ENCODE results near the gene NOXA1.

Gene NOXA1

GRCh38 chr9:137427454-137428310, 4.5 kb downstream of the NOXA1 start:
- DNase-seq: no peak

GRCh38 chr9:137428311-137428630, 5.1 kb downstream of the NOXA1 start:
- no peak for DNase-seq

GRCh38 chr9:137428841-137429545, 5.8 kb downstream of the NOXA1 start:
- DNase-seq: no peak

GRCh38 chr9:137429546-137429890, 6.3 kb downstream of the NOXA1 start:
- no peak for DNase-seq

GRCh38 chr9:137429974-137430722, 7.0 kb downstream of the NOXA1 start:
- DNase-seq: no peak

DNA sequence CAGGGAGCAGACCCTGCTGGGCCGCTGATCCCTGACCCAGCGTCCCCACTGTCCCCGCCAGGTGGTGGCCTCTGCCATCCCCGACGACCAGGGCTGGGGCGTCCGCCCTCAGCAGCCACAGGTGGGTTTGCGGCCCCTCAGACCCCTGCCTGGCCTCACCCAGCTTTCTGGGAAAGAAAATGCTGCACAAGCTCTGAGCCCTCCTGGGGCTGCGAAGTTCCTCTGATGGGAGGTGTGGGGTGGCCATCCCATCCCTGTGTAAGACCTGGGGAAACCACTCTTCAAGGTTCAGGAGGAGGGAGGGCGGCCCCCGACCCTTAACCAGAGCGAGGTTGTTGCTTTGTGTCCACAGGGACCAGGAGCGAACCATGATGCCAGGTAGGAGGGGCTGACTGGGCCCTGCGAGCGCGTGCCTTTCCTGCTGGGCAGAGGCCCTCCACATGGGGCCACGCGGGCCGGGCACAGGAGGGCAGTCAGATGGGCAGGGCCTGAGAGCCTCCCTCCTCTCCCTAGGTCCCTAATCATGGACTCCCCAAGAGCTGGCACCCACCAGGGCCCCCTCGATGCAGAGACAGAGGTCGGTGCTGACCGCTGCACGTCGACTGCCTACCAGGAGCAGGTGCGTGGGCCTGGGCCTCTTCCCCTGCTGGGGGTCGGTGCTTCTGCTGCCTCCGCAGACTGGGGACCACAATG, 7.7 kb downstream of the NOXA1 start:
- DNase-seq: no peak

DNA sequence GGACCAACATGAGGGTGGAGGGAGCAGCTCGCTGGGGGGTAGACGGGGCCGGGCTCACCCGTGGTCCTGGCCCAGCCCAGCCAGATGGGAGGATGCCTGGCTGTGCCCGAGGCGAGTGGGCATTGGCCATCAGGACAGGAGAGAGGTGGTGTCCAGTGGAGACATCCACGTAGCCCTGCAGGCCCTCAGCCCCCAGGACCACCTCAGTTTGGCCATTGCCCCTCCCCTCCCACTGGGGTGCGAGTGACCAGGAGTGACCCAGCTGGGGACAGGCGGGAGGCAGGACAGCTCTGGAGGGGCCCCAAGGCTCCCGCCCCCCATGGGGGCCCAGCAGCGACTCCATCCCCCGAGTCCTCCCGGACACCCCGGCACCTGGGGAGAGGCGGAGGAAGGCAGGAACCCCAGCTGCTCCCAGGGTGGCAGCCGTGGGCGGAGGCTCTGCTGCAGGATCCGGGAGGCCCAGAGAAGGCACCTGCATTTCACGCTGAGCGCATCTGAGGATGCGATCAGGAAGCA, 8.3 kb downstream of the NOXA1 start:
- no peak for DNase-seq

GRCh38 chr9:137432687-137433348, 9.6 kb downstream of the NOXA1 start:
- no peak for DNase-seq

- no peak for DNase-seq
Observed at GRCh38 chr9:137433349-137433915, 10.2 kb downstream of the NOXA1 start.

- no peak for DNase-seq
Observed at GRCh38 chr9:137433916-137434431, 10.8 kb downstream of the NOXA1 start.

GRCh38 chr9:137434498-137435380, 11.5 kb downstream of the NOXA1 start:
- DNase-seq: no peak

DNA sequence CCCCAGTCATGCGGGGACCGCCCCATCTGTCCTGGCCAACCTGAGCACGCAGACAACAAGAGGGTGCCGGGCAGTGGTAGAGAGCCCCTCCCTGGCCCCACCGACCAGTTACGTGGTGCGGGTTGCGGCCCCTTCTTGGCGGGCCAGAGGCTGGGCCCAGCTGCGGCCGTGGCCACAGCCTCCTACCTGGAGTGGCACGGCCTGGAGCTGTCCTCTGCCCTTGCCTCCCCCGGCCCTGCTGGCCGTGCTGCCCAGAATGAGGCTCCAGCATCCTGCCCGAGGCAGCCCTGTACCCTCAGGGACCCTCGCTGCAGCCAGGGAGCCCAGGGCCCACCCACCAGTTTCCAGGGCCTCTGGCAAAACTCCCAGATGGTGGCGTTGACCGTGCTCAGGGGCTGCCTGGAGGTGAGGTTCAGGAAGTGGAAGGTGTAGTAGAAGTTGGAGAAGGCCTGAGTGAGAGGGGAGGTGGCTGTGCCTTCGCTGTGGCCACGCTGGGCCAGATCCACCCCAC, 12.2 kb downstream of the NOXA1 start:
- DNase-seq: no peak

GRCh38 chr9:137435980-137436760, 13.0 kb downstream of the NOXA1 start:
- DNase-seq: no peak

GRCh38 chr9:137436761-137437600, 13.8 kb downstream of the NOXA1 start:
- DNase-seq: no peak

DNA sequence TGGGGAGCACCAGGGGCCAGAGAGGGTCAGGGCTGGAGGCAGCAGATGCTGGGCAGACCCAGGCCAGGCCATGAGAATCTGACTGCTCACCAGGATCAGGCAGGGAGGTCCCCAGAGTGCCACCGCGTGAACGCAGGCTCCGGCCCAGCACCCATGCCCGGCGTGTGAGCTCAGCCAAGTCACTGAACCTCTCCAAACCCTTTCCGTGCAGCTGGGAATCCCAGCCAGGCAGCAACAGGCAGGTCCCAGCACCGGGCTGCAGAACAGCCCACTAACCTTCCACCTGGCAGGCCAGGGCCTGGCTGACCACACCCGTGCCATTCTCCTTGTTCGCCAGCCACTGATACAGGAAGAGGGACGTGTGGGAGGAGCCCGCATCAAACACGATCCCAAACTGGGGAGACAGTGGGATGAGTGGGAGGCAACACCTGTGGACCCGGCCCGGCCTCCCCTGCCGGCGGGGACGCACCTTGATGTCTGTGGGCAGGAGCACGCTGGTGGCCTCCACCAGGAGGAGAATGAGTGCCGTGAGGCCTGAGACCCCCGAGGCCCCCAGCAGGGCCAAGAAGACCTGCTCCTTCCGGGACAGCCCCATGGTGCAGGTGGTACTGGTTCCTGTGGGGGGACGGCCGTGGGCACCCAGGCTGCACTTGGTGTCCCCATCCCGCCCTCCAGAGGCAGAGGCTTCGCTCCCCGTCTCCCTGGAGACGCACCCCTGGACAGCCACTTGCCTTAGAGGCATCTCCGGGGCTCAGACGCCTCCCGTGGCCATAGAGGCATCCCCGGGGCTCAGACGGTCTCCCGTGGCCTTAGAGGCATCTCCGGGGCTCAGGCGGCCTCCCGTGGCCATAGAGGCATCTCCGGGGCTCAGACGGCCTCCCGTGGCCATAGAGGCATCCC, 14.7 kb downstream of the NOXA1 start:
- DNase-seq: no peak

DNA sequence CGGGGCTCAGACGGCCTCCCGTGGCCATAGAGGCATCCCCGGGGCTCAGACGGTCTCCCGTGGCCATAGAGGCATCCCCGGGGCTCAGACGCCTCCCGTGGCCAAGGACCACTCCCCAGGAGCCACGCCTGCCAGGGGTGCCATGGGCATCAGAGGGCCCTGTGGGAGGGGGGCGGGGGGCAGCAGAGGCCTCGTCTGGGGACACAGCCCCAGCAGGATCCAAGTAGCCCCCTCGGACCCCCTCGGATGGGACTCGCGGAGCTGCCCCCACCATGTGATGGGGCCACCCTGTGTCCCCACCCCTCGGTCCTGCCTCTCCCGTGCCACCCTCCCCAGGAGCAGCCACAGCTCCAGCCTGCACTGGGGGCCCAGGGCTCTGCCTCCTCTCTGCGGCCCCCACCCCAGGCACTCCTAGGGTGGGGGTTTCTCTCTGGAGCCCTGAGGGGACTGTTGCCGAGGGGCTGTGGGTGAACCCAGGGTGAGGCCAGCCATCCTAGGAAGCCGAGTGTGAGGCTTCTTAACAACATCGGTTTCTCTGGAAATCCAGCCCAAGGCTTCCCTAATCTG, 15.5 kb downstream of the NOXA1 start:
- DNase-seq: no peak

- no peak for DNase-seq
Observed at GRCh38 chr9:137439158-137439714, 16.0 kb downstream of the NOXA1 start.

Measured in CD4-positive, alpha-beta T cell treated with Interleukin-10 for 1 hour (primary cell).